ENCODE results near the gene CEBPG. TPM values are rescaled to one million over a fixed set of nuclear protein-coding genes. Genes with fewer than 3 reads are reported as not detected.

Gene CEBPG
- polyA plus RNA-seq, 1 donor from 2014 or later, result 67.5 TPM

DNA sequence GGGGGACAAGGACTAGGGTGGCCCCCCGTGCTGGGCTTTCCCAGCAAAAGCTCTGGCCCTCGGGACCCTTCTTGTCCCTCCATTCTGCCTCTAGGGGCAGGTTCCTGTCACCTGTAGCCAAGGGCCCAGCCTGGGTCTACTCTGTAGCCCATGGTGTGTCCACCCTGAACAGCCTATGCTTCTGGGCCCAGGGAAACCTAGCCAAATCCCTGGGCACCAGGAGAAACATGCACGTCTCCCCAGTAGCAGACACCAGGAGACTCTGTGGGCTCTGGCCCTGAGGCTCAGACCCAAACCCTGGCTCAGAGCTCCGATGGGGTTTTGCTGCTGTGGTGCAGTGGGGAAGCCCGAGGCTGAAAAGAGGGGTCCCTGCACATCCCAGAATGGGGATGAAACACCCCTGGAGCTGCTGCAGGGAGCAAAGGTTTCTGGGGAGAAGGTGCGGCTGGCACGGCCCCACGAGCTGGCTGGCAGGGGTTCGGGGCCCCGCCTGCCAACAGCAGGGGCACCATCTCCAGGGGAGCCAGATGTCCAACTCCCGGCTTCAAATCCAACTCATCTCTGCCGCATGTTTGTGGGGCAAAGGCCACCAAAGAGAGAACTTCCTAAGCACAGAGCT lies 18.2 kb downstream of the CEBPG start:
- no peak overlapping the region for H3K4me2 ChIP-seq (ENCODE audit: low read length)
- no peak overlapping the region for H3K4me3 ChIP-seq (ENCODE audit: low read length)
- TF ChIP-seq POLR2AphosphoS5 (IDR thresholded peaks at IDR 0.05), result no peak
- TF ChIP-seq EP300 (conservative IDR thresholded peaks at IDR 0.05; ENCODE audit: poor library complexity, severe bottlenecking), result no peak
- no peak for TF ChIP-seq EZH2 (IDR thresholded peaks at IDR 0.05; ENCODE audit: borderline replicate concordance, insufficient read depth, low read length, poor library complexity, severe bottlenecking)
- no peak for TF ChIP-seq RAD21 (conservative IDR thresholded peaks at IDR 0.05)
- H3K27me3 ChIP-seq (ENCODE audit: insufficient read depth, low read depth, low read length), result no peaks in the 10 kb centered on the region
- no peak overlapping the region for H3K27ac ChIP-seq (ENCODE audit: low read length)
- no peaks in the 10 kb centered on the region for H3K9me3 ChIP-seq (ENCODE audit: low read length)
- H3K9ac ChIP-seq (ENCODE audit: low read length), result no peak overlapping the region
- no peaks in the 10 kb centered on the region for H3K9me2 ChIP-seq (ENCODE audit: insufficient read depth, low read length)
- H3K79me2 ChIP-seq (replicated peaks; ENCODE audit: insufficient read depth, low read length), result no peaks in the 10 kb centered on the region
- H3K36me3 ChIP-seq (ENCODE audit: insufficient read depth, low read length), result no peaks in the 10 kb centered on the region
- H3F3A ChIP-seq (ENCODE audit: insufficient read depth, low read length, poor library complexity, severe bottlenecking), result no peaks in the 10 kb centered on the region
- no peak overlapping the region for H2AFZ ChIP-seq (ENCODE audit: low read depth, low read length)
- H4K20me1 ChIP-seq (ENCODE audit: insufficient read depth), result no peaks in the 10 kb centered on the region

DNA sequence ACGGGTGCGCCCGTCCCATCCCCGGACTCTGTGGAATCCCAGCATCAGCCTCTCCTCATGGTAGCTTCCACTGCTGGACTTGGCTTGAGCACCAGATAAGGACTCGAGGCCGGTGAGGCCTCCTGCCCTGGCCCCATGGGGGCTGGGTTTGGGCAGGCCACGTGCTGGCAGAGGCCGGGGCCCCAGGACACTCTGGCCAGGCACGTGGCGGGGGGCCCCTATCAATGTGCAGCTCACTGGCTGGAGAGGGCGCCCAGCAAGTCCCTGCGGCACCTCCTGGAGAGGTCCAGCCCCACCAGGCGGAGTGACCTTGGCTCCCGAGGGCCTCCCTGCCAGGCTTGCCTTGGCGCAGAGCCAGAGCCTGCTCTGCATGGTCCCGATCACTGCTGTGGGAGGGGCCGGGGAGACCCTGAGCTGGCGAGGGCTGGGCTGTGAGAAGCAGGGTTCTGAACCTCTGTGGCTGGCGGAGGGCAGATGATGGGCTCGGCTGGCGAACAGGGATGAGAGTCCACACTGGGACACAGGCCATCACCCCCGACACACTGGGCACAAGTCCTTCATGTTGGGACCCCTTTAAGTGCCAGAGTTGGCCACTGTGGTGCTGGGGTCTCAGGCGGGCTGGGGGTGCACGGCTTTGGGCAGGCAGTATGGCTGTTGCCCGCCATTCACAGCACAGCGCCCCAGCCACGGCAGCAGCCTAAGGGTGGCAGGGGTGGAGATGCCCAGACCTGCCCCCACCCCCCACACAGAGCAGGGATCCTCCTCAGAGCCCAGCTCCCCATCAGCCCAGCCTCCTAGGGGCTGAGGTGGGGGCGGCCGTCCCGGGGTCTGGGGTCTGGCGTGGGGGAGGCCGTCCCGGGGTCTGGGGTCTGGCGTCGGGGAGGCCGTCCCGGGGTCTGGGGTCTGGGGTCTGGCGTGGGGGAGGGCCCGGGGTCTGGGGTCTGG lies 19.1 kb downstream of the CEBPG start:
- Histone ChIP-seq H2AFZ (ENCODE audit: low read depth, low read length) (no peak overlapping the region), H3K27me3 (ENCODE audit: insufficient read depth, low read depth, low read length) (no peaks in the 10 kb centered on the region), H3K36me3 (ENCODE audit: insufficient read depth, low read length) (no peaks in the 10 kb centered on the region), H3K9me2 (ENCODE audit: insufficient read depth, low read length) (no peaks in the 10 kb centered on the region), H3K79me2 (replicated peaks; ENCODE audit: insufficient read depth, low read length) (no peaks in the 10 kb centered on the region), H3K9me3 (ENCODE audit: low read length) (no peaks in the 10 kb centered on the region), H3K27ac (ENCODE audit: low read length) (no peak overlapping the region), H3K4me2 (ENCODE audit: low read length) (no peak overlapping the region), H3F3A (ENCODE audit: insufficient read depth, low read length, poor library complexity, severe bottlenecking) (no peaks in the 10 kb centered on the region), H4K20me1 (ENCODE audit: insufficient read depth) (no peaks in the 10 kb centered on the region), H3K4me3 (ENCODE audit: low read length) (no peak overlapping the region), H3K9ac (ENCODE audit: low read length) (no peak overlapping the region)
- TF ChIP-seq EZH2 (IDR thresholded peaks at IDR 0.05; ENCODE audit: borderline replicate concordance, insufficient read depth, low read length, poor library complexity, severe bottlenecking) (no peak), SMC3 (conservative IDR thresholded peaks at IDR 0.05; ENCODE audit: poor library complexity) (no peak), EP300 (conservative IDR thresholded peaks at IDR 0.05; ENCODE audit: poor library complexity, severe bottlenecking) (no peak), TAF1 (IDR thresholded peaks at IDR 0.05; ENCODE audit: low read depth) (no peak), POLR2AphosphoS5 (IDR thresholded peaks at IDR 0.05) (no peak), MXI1 (conservative IDR thresholded peaks at IDR 0.05; ENCODE audit: poor library complexity, severe bottlenecking) (no peak), RAD21 (conservative IDR thresholded peaks at IDR 0.05) (no peak)
- TF ChIP-seq, protein P1, sequence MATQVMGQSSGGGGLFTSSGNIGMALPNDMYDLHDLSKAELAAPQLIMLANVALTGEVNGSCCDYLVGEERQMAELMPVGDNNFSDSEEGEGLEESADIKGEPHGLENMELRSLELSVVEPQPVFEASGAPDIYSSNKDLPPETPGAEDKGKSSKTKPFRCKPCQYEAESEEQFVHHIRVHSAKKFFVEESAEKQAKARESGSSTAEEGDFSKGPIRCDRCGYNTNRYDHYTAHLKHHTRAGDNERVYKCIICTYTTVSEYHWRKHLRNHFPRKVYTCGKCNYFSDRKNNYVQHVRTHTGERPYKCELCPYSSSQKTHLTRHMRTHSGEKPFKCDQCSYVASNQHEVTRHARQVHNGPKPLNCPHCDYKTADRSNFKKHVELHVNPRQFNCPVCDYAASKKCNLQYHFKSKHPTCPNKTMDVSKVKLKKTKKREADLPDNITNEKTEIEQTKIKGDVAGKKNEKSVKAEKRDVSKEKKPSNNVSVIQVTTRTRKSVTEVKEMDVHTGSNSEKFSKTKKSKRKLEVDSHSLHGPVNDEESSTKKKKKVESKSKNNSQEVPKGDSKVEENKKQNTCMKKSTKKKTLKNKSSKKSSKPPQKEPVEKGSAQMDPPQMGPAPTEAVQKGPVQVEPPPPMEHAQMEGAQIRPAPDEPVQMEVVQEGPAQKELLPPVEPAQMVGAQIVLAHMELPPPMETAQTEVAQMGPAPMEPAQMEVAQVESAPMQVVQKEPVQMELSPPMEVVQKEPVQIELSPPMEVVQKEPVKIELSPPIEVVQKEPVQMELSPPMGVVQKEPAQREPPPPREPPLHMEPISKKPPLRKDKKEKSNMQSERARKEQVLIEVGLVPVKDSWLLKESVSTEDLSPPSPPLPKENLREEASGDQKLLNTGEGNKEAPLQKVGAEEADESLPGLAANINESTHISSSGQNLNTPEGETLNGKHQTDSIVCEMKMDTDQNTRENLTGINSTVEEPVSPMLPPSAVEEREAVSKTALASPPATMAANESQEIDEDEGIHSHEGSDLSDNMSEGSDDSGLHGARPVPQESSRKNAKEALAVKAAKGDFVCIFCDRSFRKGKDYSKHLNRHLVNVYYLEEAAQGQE (IDR thresholded peaks at IDR 0.05; ENCODE audit: borderline replicate concordance), result no peak
- TF ChIP-seq, protein P2, sequence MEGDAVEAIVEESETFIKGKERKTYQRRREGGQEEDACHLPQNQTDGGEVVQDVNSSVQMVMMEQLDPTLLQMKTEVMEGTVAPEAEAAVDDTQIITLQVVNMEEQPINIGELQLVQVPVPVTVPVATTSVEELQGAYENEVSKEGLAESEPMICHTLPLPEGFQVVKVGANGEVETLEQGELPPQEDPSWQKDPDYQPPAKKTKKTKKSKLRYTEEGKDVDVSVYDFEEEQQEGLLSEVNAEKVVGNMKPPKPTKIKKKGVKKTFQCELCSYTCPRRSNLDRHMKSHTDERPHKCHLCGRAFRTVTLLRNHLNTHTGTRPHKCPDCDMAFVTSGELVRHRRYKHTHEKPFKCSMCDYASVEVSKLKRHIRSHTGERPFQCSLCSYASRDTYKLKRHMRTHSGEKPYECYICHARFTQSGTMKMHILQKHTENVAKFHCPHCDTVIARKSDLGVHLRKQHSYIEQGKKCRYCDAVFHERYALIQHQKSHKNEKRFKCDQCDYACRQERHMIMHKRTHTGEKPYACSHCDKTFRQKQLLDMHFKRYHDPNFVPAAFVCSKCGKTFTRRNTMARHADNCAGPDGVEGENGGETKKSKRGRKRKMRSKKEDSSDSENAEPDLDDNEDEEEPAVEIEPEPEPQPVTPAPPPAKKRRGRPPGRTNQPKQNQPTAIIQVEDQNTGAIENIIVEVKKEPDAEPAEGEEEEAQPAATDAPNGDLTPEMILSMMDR (IDR thresholded peaks at IDR 0.05; ENCODE audit: poor library complexity, severe bottlenecking), result no peak
